ENCODE measurements around the gene MCF2L. TPM values are rescaled to one million over a fixed set of nuclear protein-coding genes. Genes with fewer than 3 reads are reported as not detected.

MCF2L gene
- total and polyA plus RNA-seq, 12 donors: 29.6 to 99.8 (median 45.3) TPM

- H3K9me3 ChIP-seq: no peaks in the 10 kb centered on the region
- no peak for TF ChIP-seq CTCF (IDR thresholded peaks at IDR 0.05)
- 83 to 86% methylated on average over 14 of the region's 14 CpGs for WGBS, 2 donors
- H3K4me3 ChIP-seq: no peak overlapping the region
- no peak overlapping the region for H3K27ac ChIP-seq
- intact Hi-C loops (cut with DNase I): loop anchor here in 1 of 10 donors (10.0 kb wide), 1 partner anchor 49 kb away; no protein-coding TSS in a partner anchor
- DNase-seq (no peak), ATAC-seq (no peak)
- peaks cover 0 to 24% (median 0%) of the 10 kb centered on the region in 7 donors for H3K27me3 ChIP-seq
- peaks cover 14 to 62% (median 41%) of the 10 kb centered on the region in 9 donors for H3K4me1 ChIP-seq
- peaks cover 0 to 23% (median 0%) of the 10 kb centered on the region in 9 donors for H3K36me3 ChIP-seq
Observed at GRCh38 chr13:113004126-113004525, 35.1 kb downstream of the MCF2L start.

- 88 to 89% methylated on average over 26 of the region's 26 CpGs for WGBS, 2 donors
- DNase-seq: no peak
Observed at GRCh38 chr13:113005076-113005865, 36.3 kb downstream of the MCF2L start.

GRCh38 chr13:113005997-113006396 is 37.0 kb downstream of the MCF2L start:
- intact Hi-C loops (cut with DNase I): loop anchor here in 1 of 10 donors (10.0 kb wide), 1 partner anchor 51 kb away; no protein-coding TSS in a partner anchor
- WGBS, 2 donors: 88 to 92% methylated on average over 15 of the region's 15 CpGs
- no peak for DNase-seq
- Histone ChIP-seq H3K4me3 (no peak overlapping the region), H3K36me3 (peaks cover 0 to 23% (median 0%) of the 10 kb centered on the region in 9 donors), H3K4me1 (peaks cover 12 to 62% (median 40%) of the 10 kb centered on the region in 9 donors), H3K27ac (no peak overlapping the region), H3K9me3 (no peaks in the 10 kb centered on the region), H3K27me3 (peaks cover 0 to 15% (median 0%) of the 10 kb centered on the region in 7 donors)
- TF ChIP-seq CTCF (IDR thresholded peaks at IDR 0.05): no peak
- no peak for ATAC-seq

More at GRCh38 chr13:113005076-113005865, 36.3 kb downstream of the MCF2L start:
- no peak for TF ChIP-seq CTCF (IDR thresholded peaks at IDR 0.05)
- Histone ChIP-seq H3K36me3 (peaks cover 0 to 23% (median 0%) of the 10 kb centered on the region in 9 donors), H3K9me3 (no peaks in the 10 kb centered on the region), H3K4me3 (no peak overlapping the region), H3K27me3 (peaks cover 0 to 22% (median 0%) of the 10 kb centered on the region in 7 donors), H3K27ac (no peak overlapping the region), H3K4me1 (peaks cover 14 to 62% (median 41%) of the 10 kb centered on the region in 9 donors)
- ATAC-seq: no peak
- intact Hi-C loops (cut with DNase I): loop anchor here in 1 of 10 donors (10.0 kb wide), 1 partner anchor 50 kb away; no protein-coding TSS in a partner anchor

- intact Hi-C loops (cut with DNase I): loop anchor here in 1 of 10 donors (10.0 kb wide), 1 partner anchor 52 kb away; no protein-coding TSS in a partner anchor
- Histone ChIP-seq H3K4me1 (peaks cover 7 to 57% (median 33%) of the 10 kb centered on the region in 9 donors), H3K27me3 (peaks cover 0 to 8% (median 0%) of the 10 kb centered on the region in 7 donors), H3K9me3 (no peaks in the 10 kb centered on the region), H3K36me3 (peaks cover 0 to 23% (median 0%) of the 10 kb centered on the region in 9 donors), H3K27ac (no peak overlapping the region), H3K4me3 (no peak overlapping the region)
- TF ChIP-seq CTCF (IDR thresholded peaks at IDR 0.05): no peak
- 87 to 88% methylated on average over 16 of the region's 16 CpGs for WGBS, 2 donors
- DNase-seq (no peak), ATAC-seq (peak in 1 of 8 donors; percentile 4)
Observed at GRCh38 chr13:113006660-113007059, 37.6 kb downstream of the MCF2L start.
